A673 (cell line): Measurements from ENCODE around the gene POLA1. TPM values are rescaled to one million over a fixed set of nuclear protein-coding genes. Genes with fewer than 3 reads are reported as not detected.

Experiments used
- BruUV-seq: library from RNA; stranded (reverse); fragments of 400-500 nt; replicated peaks from 2 replicates; lab custom pipeline; 2021; lab: Mats Ljungman, UMichigan
- CTCF ChIA-PET: fragments of 300-600 bp; sonication (Branson Sonifier 250); formaldehyde crosslinking; loops from one replicate; lab custom pipeline; 2022; ENCODE audit warnings: antibody characterized with exemption; lab: Charles Lee
- POLR2A ChIA-PET: fragments of 300-600 bp; sonication (Branson Sonifier 250); formaldehyde crosslinking; loops from one replicate; lab custom pipeline; 2022; ENCODE audit warnings: antibody characterized with exemption; ENCODE audit not compliant: low non-redundant PET; lab: Charles Lee
- DNase-seq: peaks from one replicate; pipeline ENCODE4 v3.0.0-alpha.2; 2015; ENCODE audit warnings: low spot score
- H3K27ac ChIP-seq: fragments of 200-600 bp; sonication (generic); 2 replicates; pipeline ENCODE4 v1.5.1; 2016; ENCODE audit warnings: mixed run types, low read depth, mild to moderate bottlenecking, mixed read lengths, antibody characterized with exemption, low read length; ENCODE audit not compliant: poor library complexity, severe bottlenecking
- H3K27me3 ChIP-seq: fragments of 200-600 bp; sonication (generic); replicated peaks from 2 replicates; pipeline ENCODE4 v1.6.1; 2017; ENCODE audit warnings: mixed run types, low read depth, mild to moderate bottlenecking, mixed read lengths, antibody characterized with exemption, low read length; ENCODE audit not compliant: insufficient read depth, poor library complexity
- H3K36me3 ChIP-seq: fragments of 200-600 bp; sonication (generic); 2 replicates; pipeline ENCODE4 v1.6.1; 2016; ENCODE audit warnings: mixed run types, mild to moderate bottlenecking, mixed read lengths, antibody characterized with exemption, low read length; ENCODE audit not compliant: insufficient read depth, poor library complexity, severe bottlenecking
- H3K4me1 ChIP-seq: fragments of 200-600 bp; sonication (generic); 2 replicates; pipeline ENCODE4 v1.6.1; 2017; ENCODE audit warnings: mixed run types, mild to moderate bottlenecking, mixed read lengths, antibody characterized with exemption, low read length; ENCODE audit not compliant: insufficient read depth, poor library complexity, severe bottlenecking
- H3K4me3 ChIP-seq: fragments of 200-600 bp; sonication (generic); 2 replicates; pipeline ENCODE4 v1.5.1; 2016; ENCODE audit warnings: low read depth, mixed run types, mild to moderate bottlenecking, mixed read lengths, low read length; ENCODE audit not compliant: poor library complexity, severe bottlenecking
- H3K9me3 ChIP-seq: fragments of 200-600 bp; sonication (generic); 2 replicates; pipeline ENCODE4 v1.6.1; 2016; ENCODE audit warnings: mixed run types, low read depth, mild to moderate bottlenecking, mixed read lengths, antibody characterized with exemption, low read length; ENCODE audit not compliant: poor library complexity, severe bottlenecking
- CTCF ChIP-seq: fragments of 300-800, 200-600 bp; sonication (generic); conservative IDR thresholded peaks from 2 replicates; pipeline ENCODE4 v1.5.1; 2017; ENCODE audit warnings: low read depth, mild to moderate bottlenecking, antibody characterized with exemption, low read length, moderate library complexity, mixed read lengths
- EZH2 ChIP-seq: fragments of 200-600 bp; sonication (generic); IDR thresholded peaks from 2 replicates; pipeline ENCODE4 v1.6.1; 2017; ENCODE audit warnings: borderline replicate concordance, low read depth, mild to moderate bottlenecking, mixed read lengths, antibody characterized with exemption, low read length; ENCODE audit not compliant: poor library complexity, severe bottlenecking
- intact Hi-C: fragments of 100-400 bp; cut with micrococcal nuclease; formaldehyde crosslinking; loops from one replicate; pipeline ENCODE4 v1.10.0; 2022; ENCODE audit not compliant: unreplicated experiment
- total RNA-seq: library from RNA; stranded (reverse); gene quantifications from 2 replicates; pipeline ENCODE4 v1.2.3, GENCODE V29; 2021

Gene POLA1
- total RNA-seq, 1 experiment from 2014 or later, result 44.9 TPM

GRCh38 chrX:24777660-24778059, 83.9 kb downstream of the POLA1 start:
- POLR2A ChIA-PET, result no interaction called here
- no peak for DNase-seq
- Histone ChIP-seq H3K27me3 (peaks cover 5% of the 10 kb centered on the region), H3K4me3 (no peak overlapping the region), H3K9me3 (no peaks in the 10 kb centered on the region), H3K36me3 (no peaks in the 10 kb centered on the region), H3K4me1 (no peaks in the 10 kb centered on the region), H3K27ac (no peak overlapping the region)
- no TSS peak for BruUV-seq
- intact Hi-C loops, result no loop called here
- no peak for TF ChIP-seq CTCF
- TF ChIP-seq EZH2, result no peak
- CTCF ChIA-PET, result no interaction called here

GRCh38 chrX:24782011-24782410, 88.3 kb downstream of the POLA1 start:
- no peak overlapping the region for H3K27ac ChIP-seq
- no peaks in the 10 kb centered on the region for H3K9me3 ChIP-seq
- H3K4me1 ChIP-seq, result no peaks in the 10 kb centered on the region
- H3K27me3 ChIP-seq, result no peaks in the 10 kb centered on the region
- H3K36me3 ChIP-seq, result no peaks in the 10 kb centered on the region
- ChIA-PET POLR2A (no interaction called here), CTCF (no interaction called here)
- no peak overlapping the region for H3K4me3 ChIP-seq
- TF ChIP-seq CTCF, result no peak
- no peak for TF ChIP-seq EZH2
- no TSS peak for BruUV-seq
- intact Hi-C loops, result no loop called here
- no peak for DNase-seq

- intact Hi-C loops, result no loop called here
- Histone ChIP-seq H3K4me1 (no peaks in the 10 kb centered on the region), H3K9me3 (no peaks in the 10 kb centered on the region), H3K27me3 (no peaks in the 10 kb centered on the region), H3K36me3 (no peaks in the 10 kb centered on the region), H3K4me3 (no peak overlapping the region), H3K27ac (no peak overlapping the region)
- BruUV-seq, result no TSS peak
- ChIA-PET CTCF (no interaction called here), POLR2A (no interaction called here)
- TF ChIP-seq CTCF (no peak), EZH2 (no peak)
- no peak for DNase-seq
Observed at GRCh38 chrX:24789047-24789446, 95.3 kb downstream of the POLA1 start.
